H9 (cell line): ENCODE results near the gene ROBO1. TPM values are rescaled to one million over a fixed set of nuclear protein-coding genes. Genes with fewer than 3 reads are reported as not detected.

Source experiments
- DNase-seq: peaks from one replicate; pipeline ENCODE4 v3.0.0-alpha.2; 2017
- H2AFZ ChIP-seq: one replicate; pipeline ENCODE4 v1.6.1; 2013; ENCODE audit warnings: mild to moderate bottlenecking, low read length, control low read depth, moderate library complexity
- H2AK5ac ChIP-seq: 2 replicates; pipeline ENCODE4 v1.6.1; 2013; ENCODE audit warnings: low read length, control low read depth, mixed read lengths; ENCODE audit not compliant: insufficient read length
- H2BK120ac ChIP-seq: one replicate; pipeline ENCODE4 v1.6.1; 2013; ENCODE audit warnings: low read depth, mild to moderate bottlenecking, low read length, control low read depth, inconsistent platforms; ENCODE audit not compliant: poor library complexity, severe bottlenecking
- H2BK12ac ChIP-seq: 2 replicates; pipeline ENCODE4 v1.6.1; 2013; ENCODE audit warnings: low read length, control low read depth, mixed read lengths, low read depth; ENCODE audit not compliant: insufficient read length
- H2BK15ac ChIP-seq: 2 replicates; pipeline ENCODE4 v1.6.1; 2013; ENCODE audit warnings: low read depth, low read length, control low read depth
- H2BK20ac ChIP-seq: one replicate; pipeline ENCODE4 v1.6.1; 2013; ENCODE audit warnings: low read depth, mild to moderate bottlenecking, low read length, control low read depth, inconsistent platforms; ENCODE audit not compliant: poor library complexity, severe bottlenecking
- H2BK5ac ChIP-seq: 2 replicates; pipeline ENCODE4 v1.6.1; 2013; ENCODE audit warnings: low read length, control low read depth, mixed read lengths; ENCODE audit not compliant: insufficient read length
- H3K14ac ChIP-seq: 2 replicates; pipeline ENCODE4 v1.6.1; 2013; ENCODE audit warnings: low read length, control low read depth; ENCODE audit not compliant: insufficient read depth
- H3K18ac ChIP-seq: 2 replicates; pipeline ENCODE4 v1.6.1; 2013; ENCODE audit warnings: low read depth, mild to moderate bottlenecking, mixed read lengths, low read length, control low read depth; ENCODE audit not compliant: insufficient read length
- H3K23ac ChIP-seq: 2 replicates; pipeline ENCODE4 v1.6.1; 2013; ENCODE audit warnings: low read length, control low read depth, mixed read lengths, low read depth; ENCODE audit not compliant: insufficient read length
- H3K23me2 ChIP-seq: 2 replicates; pipeline ENCODE4 v1.6.1; 2013; ENCODE audit warnings: low read depth, mild to moderate bottlenecking, mixed read lengths, low read length, control low read depth; ENCODE audit not compliant: insufficient read length, poor library complexity, severe bottlenecking
- H3K27ac ChIP-seq: 2 replicates; pipeline ENCODE4 v1.5.1; 2013; ENCODE audit warnings: low read length, control low read depth, mixed read lengths, low read depth; ENCODE audit not compliant: insufficient read length
- H3K27me3 ChIP-seq: 2 replicates; pipeline ENCODE4 v1.6.1; 2013; ENCODE audit warnings: low read length, control low read depth, inconsistent platforms; ENCODE audit not compliant: insufficient read depth
- H3K4ac ChIP-seq: 2 replicates; pipeline ENCODE4 v1.6.1; 2013; ENCODE audit warnings: low read depth, mild to moderate bottlenecking, control low read depth, inconsistent platforms, low read length, moderate library complexity
- H3K4me1 ChIP-seq: 2 replicates; pipeline ENCODE4 v1.6.1; 2013; ENCODE audit warnings: low read length, control low read depth, inconsistent platforms; ENCODE audit not compliant: insufficient read depth
- H3K4me2 ChIP-seq: 2 replicates; pipeline ENCODE4 v1.6.1; 2013; ENCODE audit warnings: low read length, control low read depth, mixed read lengths; ENCODE audit not compliant: insufficient read length, insufficient read depth
- H3K56ac ChIP-seq: 2 replicates; pipeline ENCODE4 v1.6.1; 2013; ENCODE audit warnings: low read depth, mild to moderate bottlenecking, mixed read lengths, low read length, control low read depth; ENCODE audit not compliant: insufficient read length
- H3K79me1 ChIP-seq: 2 replicates; pipeline ENCODE4 v1.6.1; 2013; ENCODE audit warnings: low read depth, mild to moderate bottlenecking, moderate library complexity, low read length, control low read depth, inconsistent platforms; ENCODE audit not compliant: insufficient read depth, poor library complexity, severe bottlenecking
- H3K79me2 ChIP-seq: 2 replicates; pipeline ENCODE4 v1.6.1; 2013; ENCODE audit warnings: low read length, control low read depth, inconsistent platforms; ENCODE audit not compliant: insufficient read depth
- H3K9ac ChIP-seq: 2 replicates; pipeline ENCODE4 v1.6.1; 2013; ENCODE audit warnings: low read length, control low read depth, mixed read lengths; ENCODE audit not compliant: insufficient read length; ENCODE audit errors: extremely low read depth
- H3K9me3 ChIP-seq: one replicate; pipeline ENCODE4 v1.6.1; 2013; ENCODE audit warnings: low read depth, low read length, inconsistent platforms; ENCODE audit not compliant: control insufficient read depth
- H3T11ph ChIP-seq: one replicate; pipeline ENCODE4 v1.6.1; 2013; ENCODE audit warnings: mild to moderate bottlenecking, low read length, control low read depth, inconsistent platforms
- H4K20me1 ChIP-seq: one replicate; pipeline ENCODE4 v1.6.1; 2013; ENCODE audit not compliant: control insufficient read depth, insufficient read length, insufficient read depth
- H4K5ac ChIP-seq: 2 replicates; pipeline ENCODE4 v1.6.1; 2013; ENCODE audit warnings: low read depth, mild to moderate bottlenecking, mixed read lengths, low read length, control low read depth; ENCODE audit not compliant: insufficient read length
- H4K8ac ChIP-seq: replicated peaks from 2 replicates; pipeline ENCODE4 v1.6.1; 2013; ENCODE audit warnings: low read length, control low read depth, mixed read lengths, low read depth; ENCODE audit not compliant: insufficient read length
- H4K91ac ChIP-seq: 2 replicates; pipeline ENCODE4 v1.6.1; 2013; ENCODE audit warnings: low read depth, mild to moderate bottlenecking, moderate library complexity, mixed read lengths, low read length, control low read depth; ENCODE audit not compliant: insufficient read length
- H3K27ac Mint-ChIP-seq, 3 experiments: 2 replicates in 2 of 3; 3 replicates in 1 of 3; pipeline ENCODE4 v1.8.0; 2020 to 2021; ENCODE audit warnings: mixed read lengths in 3 of 3, mild to moderate bottlenecking in 1 of 3, moderate library complexity in 1 of 3
- H3K27me3 Mint-ChIP-seq: 2 replicates; pipeline ENCODE4 v1.8.0; 2021; ENCODE audit warnings: low read depth, mild to moderate bottlenecking, moderate library complexity, mixed read lengths
- H3K36me3 Mint-ChIP-seq, 3 experiments: 2 replicates in 2 of 3; 3 replicates in 1 of 3; pipeline ENCODE4 v1.8.0; 2020 to 2021; ENCODE audit warnings: low read depth in 3 of 3, mixed read lengths in 3 of 3; ENCODE audit not compliant: insufficient read depth in 1 of 3
- H3K4me1 Mint-ChIP-seq, 2 experiments: 2 replicates each; pipeline ENCODE4 v1.8.0; 2020; ENCODE audit warnings: mixed read lengths in 2 of 2
- H3K4me3 Mint-ChIP-seq, 2 experiments: 2 replicates in 1 of 2; 3 replicates in 1 of 2; pipeline ENCODE4 v1.8.0; 2020 to 2021; ENCODE audit warnings: mild to moderate bottlenecking in 2 of 2, mixed read lengths in 2 of 2, moderate library complexity in 1 of 2
- H3K9me3 Mint-ChIP-seq, 2 experiments: 2 replicates in 1 of 2; 3 replicates in 1 of 2; pipeline ENCODE4 v1.8.0; 2020; ENCODE audit warnings: mild to moderate bottlenecking in 2 of 2, mixed read lengths in 2 of 2, moderate library complexity in 1 of 2
- CTCF ChIP-seq: fragments of 200-600 bp; sonication (generic); conservative IDR thresholded peaks from 3 replicates; pipeline ENCODE4 v1.8.0; 2021; ENCODE audit warnings: antibody characterized with exemption, mild to moderate bottlenecking
- WGBS: extraction: QIAGEN DNeasy Blood & Tissue Kit; methylation state at CpG from one replicate; pipeline ENCODE4 v1.1.7; 2013; ENCODE audit warnings: missing lambda C conversion rate, low lambda C conversion rate, mixed read lengths; ENCODE audit not compliant: insufficient read length; ENCODE audit errors: extremely low coverage; 5-methylcytosine and 5-hydroxymethylcytosine counted together
- total RNA-seq: library from RNA; stranded (reverse); gene quantifications from 2 replicates; pipeline ENCODE4 v1.2.1, GENCODE V29; 2021

ROBO1 gene
- total RNA-seq, 1 experiment from 2014 or later = 62.7 TPM

GRCh38 chr3:78941587-78941986 lies 826.2 kb downstream of the ROBO1 start:
- Mint-ChIP-seq H3K4me3 (no peak overlapping the region), H3K4me1 (0 out of 4 replicates have a peak, but pooled peaks cover 0 to 2% of the 10 kb centered on the region in 2 experiments), H3K9me3 (peaks cover 36% of the 10 kb centered on the region in 2 experiments), H3K36me3 (peaks cover 30 to 52% (median 44%) of the 10 kb centered on the region in 3 experiments), H3K27me3 (peaks cover 2% of the 10 kb centered on the region; the same call in 1 of the 2 replicates), H3K27ac (no peak overlapping the region)
- H4K20me1 ChIP-seq = no peaks in the 10 kb centered on the region
- no peak overlapping the region for H4K5ac ChIP-seq
- no peak overlapping the region for H4K8ac ChIP-seq
- no peak overlapping the region for H2BK15ac ChIP-seq
- no peak overlapping the region for H2BK12ac ChIP-seq
- no CpG with 5 or more reads among the region's 2 CpGs for WGBS
- no peak overlapping the region for H3K9ac ChIP-seq
- H3K79me1 ChIP-seq = peaks cover 3% of the 10 kb centered on the region
- no peaks in the 10 kb centered on the region for H3K27me3 ChIP-seq
- no peak overlapping the region for H2BK120ac ChIP-seq
- no peak overlapping the region for H3K4ac ChIP-seq
- H3T11ph ChIP-seq = no peak overlapping the region
- no peak for TF ChIP-seq CTCF
- no peak overlapping the region for H3K27ac ChIP-seq
- no peak overlapping the region for H3K56ac ChIP-seq
- H3K9me3 ChIP-seq = peaks cover 14% of the 10 kb centered on the region
- H3K23me2 ChIP-seq = no peaks in the 10 kb centered on the region
- no peak overlapping the region for H3K4me2 ChIP-seq
- H3K14ac ChIP-seq = no peak overlapping the region
- H3K4me1 ChIP-seq = no peaks in the 10 kb centered on the region
- no peaks in the 10 kb centered on the region for H3K79me2 ChIP-seq
- no peak overlapping the region for H2BK5ac ChIP-seq
- no peak overlapping the region for H3K23ac ChIP-seq
- no peak overlapping the region for H3K18ac ChIP-seq
- no peak overlapping the region for H2AFZ ChIP-seq
- no peak overlapping the region for H4K91ac ChIP-seq
- no peak for DNase-seq
- H2BK20ac ChIP-seq = no peak overlapping the region
- no peak overlapping the region for H2AK5ac ChIP-seq
